ENCODE data around the gene GRIK3.

DNA sequence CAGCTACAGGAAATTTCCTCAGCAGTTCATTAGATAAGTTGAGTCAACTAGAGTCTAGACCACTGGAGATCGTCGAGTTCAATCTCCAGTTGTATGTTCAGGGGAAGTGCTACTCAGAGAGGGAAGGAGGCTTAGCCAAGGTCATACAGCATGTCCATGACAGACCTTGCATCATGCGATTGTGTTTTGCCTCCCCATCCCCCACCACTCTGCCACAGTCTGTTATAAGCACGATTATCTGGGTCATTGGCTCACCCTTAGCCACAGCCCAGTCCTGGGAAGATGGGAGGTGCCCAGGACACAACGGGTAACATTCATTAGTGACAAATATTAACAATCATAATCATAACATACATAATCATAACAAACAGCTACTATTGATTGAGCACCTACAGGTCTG, 18.9 kb upstream of the GRIK3 start:
- TF ChIP-seq, protein P1, sequence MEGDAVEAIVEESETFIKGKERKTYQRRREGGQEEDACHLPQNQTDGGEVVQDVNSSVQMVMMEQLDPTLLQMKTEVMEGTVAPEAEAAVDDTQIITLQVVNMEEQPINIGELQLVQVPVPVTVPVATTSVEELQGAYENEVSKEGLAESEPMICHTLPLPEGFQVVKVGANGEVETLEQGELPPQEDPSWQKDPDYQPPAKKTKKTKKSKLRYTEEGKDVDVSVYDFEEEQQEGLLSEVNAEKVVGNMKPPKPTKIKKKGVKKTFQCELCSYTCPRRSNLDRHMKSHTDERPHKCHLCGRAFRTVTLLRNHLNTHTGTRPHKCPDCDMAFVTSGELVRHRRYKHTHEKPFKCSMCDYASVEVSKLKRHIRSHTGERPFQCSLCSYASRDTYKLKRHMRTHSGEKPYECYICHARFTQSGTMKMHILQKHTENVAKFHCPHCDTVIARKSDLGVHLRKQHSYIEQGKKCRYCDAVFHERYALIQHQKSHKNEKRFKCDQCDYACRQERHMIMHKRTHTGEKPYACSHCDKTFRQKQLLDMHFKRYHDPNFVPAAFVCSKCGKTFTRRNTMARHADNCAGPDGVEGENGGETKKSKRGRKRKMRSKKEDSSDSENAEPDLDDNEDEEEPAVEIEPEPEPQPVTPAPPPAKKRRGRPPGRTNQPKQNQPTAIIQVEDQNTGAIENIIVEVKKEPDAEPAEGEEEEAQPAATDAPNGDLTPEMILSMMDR (IDR thresholded peaks at IDR 0.05), result no peak
- TF ChIP-seq, protein P2, sequence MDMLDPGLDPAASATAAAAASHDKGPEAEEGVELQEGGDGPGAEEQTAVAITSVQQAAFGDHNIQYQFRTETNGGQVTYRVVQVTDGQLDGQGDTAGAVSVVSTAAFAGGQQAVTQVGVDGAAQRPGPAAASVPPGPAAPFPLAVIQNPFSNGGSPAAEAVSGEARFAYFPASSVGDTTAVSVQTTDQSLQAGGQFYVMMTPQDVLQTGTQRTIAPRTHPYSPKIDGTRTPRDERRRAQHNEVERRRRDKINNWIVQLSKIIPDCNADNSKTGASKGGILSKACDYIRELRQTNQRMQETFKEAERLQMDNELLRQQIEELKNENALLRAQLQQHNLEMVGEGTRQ (IDR thresholded peaks at IDR 0.05), result no peak
- TF ChIP-seq, protein P3, sequence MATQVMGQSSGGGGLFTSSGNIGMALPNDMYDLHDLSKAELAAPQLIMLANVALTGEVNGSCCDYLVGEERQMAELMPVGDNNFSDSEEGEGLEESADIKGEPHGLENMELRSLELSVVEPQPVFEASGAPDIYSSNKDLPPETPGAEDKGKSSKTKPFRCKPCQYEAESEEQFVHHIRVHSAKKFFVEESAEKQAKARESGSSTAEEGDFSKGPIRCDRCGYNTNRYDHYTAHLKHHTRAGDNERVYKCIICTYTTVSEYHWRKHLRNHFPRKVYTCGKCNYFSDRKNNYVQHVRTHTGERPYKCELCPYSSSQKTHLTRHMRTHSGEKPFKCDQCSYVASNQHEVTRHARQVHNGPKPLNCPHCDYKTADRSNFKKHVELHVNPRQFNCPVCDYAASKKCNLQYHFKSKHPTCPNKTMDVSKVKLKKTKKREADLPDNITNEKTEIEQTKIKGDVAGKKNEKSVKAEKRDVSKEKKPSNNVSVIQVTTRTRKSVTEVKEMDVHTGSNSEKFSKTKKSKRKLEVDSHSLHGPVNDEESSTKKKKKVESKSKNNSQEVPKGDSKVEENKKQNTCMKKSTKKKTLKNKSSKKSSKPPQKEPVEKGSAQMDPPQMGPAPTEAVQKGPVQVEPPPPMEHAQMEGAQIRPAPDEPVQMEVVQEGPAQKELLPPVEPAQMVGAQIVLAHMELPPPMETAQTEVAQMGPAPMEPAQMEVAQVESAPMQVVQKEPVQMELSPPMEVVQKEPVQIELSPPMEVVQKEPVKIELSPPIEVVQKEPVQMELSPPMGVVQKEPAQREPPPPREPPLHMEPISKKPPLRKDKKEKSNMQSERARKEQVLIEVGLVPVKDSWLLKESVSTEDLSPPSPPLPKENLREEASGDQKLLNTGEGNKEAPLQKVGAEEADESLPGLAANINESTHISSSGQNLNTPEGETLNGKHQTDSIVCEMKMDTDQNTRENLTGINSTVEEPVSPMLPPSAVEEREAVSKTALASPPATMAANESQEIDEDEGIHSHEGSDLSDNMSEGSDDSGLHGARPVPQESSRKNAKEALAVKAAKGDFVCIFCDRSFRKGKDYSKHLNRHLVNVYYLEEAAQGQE (IDR thresholded peaks at IDR 0.05), result no peak
- no peak for TF ChIP-seq SMC3 (IDR thresholded peaks at IDR 0.05)
